NK-92 (cell line): Measurements from ENCODE around the gene RYR1.
"Not testable (repeated sequence)": the region's sequence is repeated elsewhere in the genome, so short reads cannot be mapped to it uniquely, and the experiment has no call there.

Source experiments
- DNase-seq: peaks from one replicate; lab custom pipeline; 2025; ENCODE audit not compliant: unreplicated experiment; lab: John Stamatoyannopoulos, UW

RYR1 gene

GRCh38 chr19:38537071-38537936, 103.8 kb downstream of the RYR1 start:
- no peak for DNase-seq

- no peak for DNase-seq
Observed at GRCh38 chr19:38538386-38538785, 104.9 kb downstream of the RYR1 start.

GRCh38 chr19:38538793-38539528, 105.5 kb downstream of the RYR1 start:
- no peak for DNase-seq

- no peak for DNase-seq
Observed at GRCh38 chr19:38539751-38540150, 106.3 kb downstream of the RYR1 start.

GRCh38 chr19:38542040-38542439, 108.5 kb downstream of the RYR1 start:
- no peak for DNase-seq

GRCh38 chr19:38543286-38543806, 109.9 kb downstream of the RYR1 start:
- no peak for DNase-seq

GRCh38 chr19:38543807-38544568, 110.5 kb downstream of the RYR1 start:
- no peak for DNase-seq

GRCh38 chr19:38544569-38545315, 111.3 kb downstream of the RYR1 start:
- no peak for DNase-seq

- no peak for DNase-seq
Observed at GRCh38 chr19:38545596-38545995, 112.1 kb downstream of the RYR1 start.

GRCh38 chr19:38547421-38547820, 113.9 kb downstream of the RYR1 start:
- DNase-seq: no peak

- DNase-seq: no peak
Observed at GRCh38 chr19:38549061-38549460, 115.6 kb downstream of the RYR1 start.

- DNase-seq: no peak
Observed at GRCh38 chr19:38549942-38550341, 116.5 kb downstream of the RYR1 start.

- no peak for DNase-seq
Observed at GRCh38 chr19:38550376-38550775, 116.9 kb downstream of the RYR1 start.

GRCh38 chr19:38551450-38551813, 117.9 kb downstream of the RYR1 start:
- no peak for DNase-seq

GRCh38 chr19:38553239-38553638, 119.7 kb downstream of the RYR1 start:
- DNase-seq: not testable (repeated sequence)

GRCh38 chr19:38554676-38555141, 121.2 kb downstream of the RYR1 start:
- DNase-seq: no peak

GRCh38 chr19:38555200-38555599, 121.7 kb downstream of the RYR1 start:
- no peak for DNase-seq

- DNase-seq: no peak
Observed at GRCh38 chr19:38556521-38557174, 123.2 kb downstream of the RYR1 start.

GRCh38 chr19:38557205-38557799, 123.8 kb downstream of the RYR1 start:
- no peak for DNase-seq

GRCh38 chr19:38558933-38559332, 125.4 kb downstream of the RYR1 start:
- not testable (repeated sequence) for DNase-seq
